SK-N-SH treated with all-trans-retinoic acid at 6 μM for 48 hours (cell line): Measurements from ENCODE around the gene LAPTM4A.
"Not testable (repeated sequence)": the region's sequence is repeated elsewhere in the genome, so short reads cannot be mapped to it uniquely, and the experiment has no call there.

Experiments used
- ATAC-seq: fragments of 200-7000 bp; cut with Tn5 transposase; 3 replicates; pipeline ENCODE4 v1.9.1; 2020; ENCODE audit warnings: mild to moderate bottlenecking, moderate library complexity
- BACH2 ChIP-seq: fragments of 250-450 bp; sonication (Bioruptor Pico); IDR thresholded peaks from 2 replicates; pipeline ENCODE4 v1.9.0; 2021; ENCODE audit warnings: mild to moderate bottlenecking, borderline replicate concordance
- CSDC2 ChIP-seq: fragments of 250-450 bp; sonication (Bioruptor Pico); IDR thresholded peaks from 2 replicates; pipeline ENCODE4 v1.5.0; 2020; ENCODE audit warnings: mild to moderate bottlenecking, moderate library complexity
- CSRNP3 ChIP-seq: fragments of 250-450 bp; sonication (Bioruptor Pico); IDR thresholded peaks from 2 replicates; pipeline ENCODE4 v1.5.1; 2021; ENCODE audit warnings: mild to moderate bottlenecking, moderate library complexity
- GLIS3 ChIP-seq: fragments of 250-450 bp; sonication (Bioruptor Pico); IDR thresholded peaks from 2 replicates; pipeline ENCODE4 v1.5.0; 2020; ENCODE audit warnings: mild to moderate bottlenecking, moderate library complexity
- ISL1 ChIP-seq: fragments of 250-450 bp; sonication (Bioruptor Pico); IDR thresholded peaks from 2 replicates; pipeline ENCODE4 v2.1.2; 2022; ENCODE audit warnings: mild to moderate bottlenecking, moderate library complexity
- OSR1 ChIP-seq: fragments of 250-450 bp; sonication (Bioruptor Pico); IDR thresholded peaks from 2 replicates; pipeline ENCODE4 v1.8.0; 2022; ENCODE audit warnings: moderate library complexity, mild to moderate bottlenecking, inconsistent platforms
- PATZ1 ChIP-seq: fragments of 250-450 bp; sonication (Bioruptor Pico); IDR thresholded peaks from 2 replicates; pipeline ENCODE4 v1.8.0; 2020; ENCODE audit warnings: mild to moderate bottlenecking, moderate library complexity, borderline replicate concordance
- POU6F1 ChIP-seq: fragments of 250-450 bp; sonication (Bioruptor Pico); IDR thresholded peaks from 2 replicates; pipeline ENCODE4 v1.8.0; 2021; ENCODE audit warnings: low read depth, mild to moderate bottlenecking, moderate library complexity, borderline replicate concordance
- RARB ChIP-seq: fragments of 250-450 bp; sonication (Bioruptor Pico); IDR thresholded peaks from 2 replicates; pipeline ENCODE4 v1.8.0; 2021; ENCODE audit warnings: mild to moderate bottlenecking, moderate library complexity
- SNAI2 ChIP-seq: fragments of 250-450 bp; sonication (Bioruptor Pico); IDR thresholded peaks from 2 replicates; pipeline ENCODE4 v1.5.0; 2020; ENCODE audit warnings: mild to moderate bottlenecking, moderate library complexity
- TCF4 ChIP-seq: fragments of 250-450 bp; sonication (Bioruptor Pico); IDR thresholded peaks from 2 replicates; pipeline ENCODE4 v1.8.0; 2021; ENCODE audit warnings: mild to moderate bottlenecking, moderate library complexity, borderline replicate concordance
- TSHZ2 ChIP-seq: fragments of 250-450 bp; sonication (Bioruptor Pico); IDR thresholded peaks from 2 replicates; pipeline ENCODE4 v1.5.0; 2020; ENCODE audit warnings: mild to moderate bottlenecking, moderate library complexity
- ZFP30 ChIP-seq: fragments of 450-650 bp; formaldehyde crosslinking; IDR thresholded peaks from 2 replicates; pipeline ENCODE4 v1.5.0; 2022; ENCODE audit warnings: mild to moderate bottlenecking, moderate library complexity
- ZNF565 ChIP-seq: fragments of 450-650 bp; formaldehyde crosslinking; conservative IDR thresholded peaks from 2 replicates; pipeline ENCODE4 v1.5.0; 2020; ENCODE audit warnings: low read depth, mild to moderate bottlenecking, moderate library complexity
- ZNF70 ChIP-seq: fragments of 450-650 bp; formaldehyde crosslinking; IDR thresholded peaks from 2 replicates; pipeline ENCODE4 v1.5.0; 2020; ENCODE audit warnings: mild to moderate bottlenecking, moderate library complexity
- ZNF8 ChIP-seq: fragments of 450-650 bp; formaldehyde crosslinking; IDR thresholded peaks from 2 replicates; pipeline ENCODE4 v1.5.0; 2020; ENCODE audit warnings: mild to moderate bottlenecking, moderate library complexity

Gene LAPTM4A

GRCh38 chr2:20074046-20074648 is 22.7 kb upstream of the LAPTM4A start:
- not testable (repeated sequence) for ATAC-seq
- TF ChIP-seq ZNF70 (CRISPR knock-in tag) = 0 out of 2 replicates have a peak, but pooled peaks have one; percentile 19
- TF ChIP-seq BACH2 (CRISPR knock-in tag) = 0 out of 2 replicates have a peak, but pooled peaks have one; percentile 58
- peak; percentile 47; the same call in 1 of the 2 replicates for TF ChIP-seq ZFP30 (CRISPR knock-in tag)
- 0 out of 2 replicates have a peak, but pooled peaks have one; percentile 31 for TF ChIP-seq SNAI2 (CRISPR knock-in tag)
- peak; percentile 19; the same call in 1 of the 2 replicates for TF ChIP-seq TCF4 (CRISPR knock-in tag)
- peak; percentile 76; the same call in 1 of the 2 replicates for TF ChIP-seq TSHZ2 (CRISPR knock-in tag)
- TF ChIP-seq ZNF8 (CRISPR knock-in tag) = 0 out of 2 replicates have a peak, but pooled peaks have one; percentile 11

GRCh38 chr2:20073460-20073859 is 22.0 kb upstream of the LAPTM4A start:
- no peak for ATAC-seq
- TF ChIP-seq CSRNP3 (CRISPR knock-in tag) (no peak), ZNF565 (CRISPR knock-in tag) (no peak), OSR1 (CRISPR knock-in tag) (no peak), POU6F1 (CRISPR knock-in tag) (no peak), GLIS3 (CRISPR knock-in tag) (no peak), ZNF70 (CRISPR knock-in tag) (no peak), TSHZ2 (CRISPR knock-in tag) (no peak), ZNF8 (CRISPR knock-in tag) (no peak), ISL1 (CRISPR knock-in tag) (no peak), BACH2 (CRISPR knock-in tag) (no peak), SNAI2 (CRISPR knock-in tag) (no peak), PATZ1 (CRISPR knock-in tag) (no peak), TCF4 (CRISPR knock-in tag) (no peak), RARB (no peak)

GRCh38 chr2:20072436-20073158 is 21.2 kb upstream of the LAPTM4A start:
- peak; percentile 4; the same call in 2 of the 3 replicates for ATAC-seq

More at GRCh38 chr2:20072436-20073158, 21.2 kb upstream of the LAPTM4A start:
- no peak for TF ChIP-seq TCF4 (CRISPR knock-in tag)
- TF ChIP-seq CSDC2 = 0 out of 2 replicates have a peak, but pooled peaks have one; percentile 13
